ENCODE measurements around the gene OR51B2.

The OR51B2 gene

DNA sequence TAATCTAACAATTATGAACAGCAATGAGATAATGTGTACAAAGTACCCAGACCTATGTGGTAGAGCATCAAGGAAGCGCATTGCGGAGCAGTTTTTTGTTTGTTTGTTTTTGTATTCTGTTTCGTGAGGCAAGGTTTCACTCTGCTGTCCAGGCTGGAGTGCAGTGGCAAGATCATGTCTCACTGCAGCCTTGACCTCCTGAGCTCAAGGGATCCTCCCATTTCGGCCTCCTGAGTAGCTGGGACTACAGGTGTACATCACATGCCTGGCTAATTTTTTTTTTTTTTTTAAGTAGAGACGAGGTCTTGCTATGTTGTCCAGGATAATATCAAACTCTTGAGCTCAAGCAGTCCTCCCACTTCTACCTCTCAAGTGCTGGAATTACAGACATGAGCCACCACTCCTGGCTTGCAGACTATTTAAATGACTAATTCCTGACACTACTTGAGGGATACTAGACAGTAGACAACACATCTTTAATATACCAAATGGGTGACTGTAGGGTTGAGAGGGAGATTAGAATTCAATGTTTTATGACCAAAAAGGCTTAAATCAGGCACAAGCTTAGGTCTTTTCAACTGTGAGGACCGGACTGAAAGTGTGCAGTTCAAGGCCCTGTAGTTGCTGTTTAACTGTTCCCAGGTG lies 35.1 kb downstream of the OR51B2 start:
- Histone ChIP-seq H3K9me3 (ENCODE audit: low read length) (no peaks in the 10 kb centered on the region), H3K36me3 (ENCODE audit: insufficient read depth, low read length) (no peaks in the 10 kb centered on the region), H3K79me2 (ENCODE audit: insufficient read depth, low read length) (no peaks in the 10 kb centered on the region), H4K20me1 (ENCODE audit: insufficient read depth, low read length) (no peaks in the 10 kb centered on the region), H3K27ac (ENCODE audit: low read depth, low read length, poor library complexity, severe bottlenecking) (no peak overlapping the region), H3K9ac (ENCODE audit: low read length) (no peak overlapping the region), H2AFZ (ENCODE audit: low read length) (no peak overlapping the region), H3K4me2 (ENCODE audit: low read length) (no peak overlapping the region), H3K4me3 (ENCODE audit: low read depth, low read length, poor library complexity, severe bottlenecking) (no peak overlapping the region), H3F3A (ENCODE audit: insufficient read depth, low read length) (no peaks in the 10 kb centered on the region), H3K4me1 (ENCODE audit: insufficient read depth, low read length, severe bottlenecking) (no peaks in the 10 kb centered on the region), H3K9me2 (ENCODE audit: low read depth, low read length) (no peaks in the 10 kb centered on the region), H3K27me3 (ENCODE audit: insufficient read depth, low read length) (no peaks in the 10 kb centered on the region)
- TF ChIP-seq EZH2 (IDR thresholded peaks at IDR 0.05; ENCODE audit: borderline replicate concordance, low read length) = no peak
- TF ChIP-seq, protein P1, sequence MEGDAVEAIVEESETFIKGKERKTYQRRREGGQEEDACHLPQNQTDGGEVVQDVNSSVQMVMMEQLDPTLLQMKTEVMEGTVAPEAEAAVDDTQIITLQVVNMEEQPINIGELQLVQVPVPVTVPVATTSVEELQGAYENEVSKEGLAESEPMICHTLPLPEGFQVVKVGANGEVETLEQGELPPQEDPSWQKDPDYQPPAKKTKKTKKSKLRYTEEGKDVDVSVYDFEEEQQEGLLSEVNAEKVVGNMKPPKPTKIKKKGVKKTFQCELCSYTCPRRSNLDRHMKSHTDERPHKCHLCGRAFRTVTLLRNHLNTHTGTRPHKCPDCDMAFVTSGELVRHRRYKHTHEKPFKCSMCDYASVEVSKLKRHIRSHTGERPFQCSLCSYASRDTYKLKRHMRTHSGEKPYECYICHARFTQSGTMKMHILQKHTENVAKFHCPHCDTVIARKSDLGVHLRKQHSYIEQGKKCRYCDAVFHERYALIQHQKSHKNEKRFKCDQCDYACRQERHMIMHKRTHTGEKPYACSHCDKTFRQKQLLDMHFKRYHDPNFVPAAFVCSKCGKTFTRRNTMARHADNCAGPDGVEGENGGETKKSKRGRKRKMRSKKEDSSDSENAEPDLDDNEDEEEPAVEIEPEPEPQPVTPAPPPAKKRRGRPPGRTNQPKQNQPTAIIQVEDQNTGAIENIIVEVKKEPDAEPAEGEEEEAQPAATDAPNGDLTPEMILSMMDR (IDR thresholded peaks at IDR 0.05; ENCODE audit: low read length) = no peak

DNA sequence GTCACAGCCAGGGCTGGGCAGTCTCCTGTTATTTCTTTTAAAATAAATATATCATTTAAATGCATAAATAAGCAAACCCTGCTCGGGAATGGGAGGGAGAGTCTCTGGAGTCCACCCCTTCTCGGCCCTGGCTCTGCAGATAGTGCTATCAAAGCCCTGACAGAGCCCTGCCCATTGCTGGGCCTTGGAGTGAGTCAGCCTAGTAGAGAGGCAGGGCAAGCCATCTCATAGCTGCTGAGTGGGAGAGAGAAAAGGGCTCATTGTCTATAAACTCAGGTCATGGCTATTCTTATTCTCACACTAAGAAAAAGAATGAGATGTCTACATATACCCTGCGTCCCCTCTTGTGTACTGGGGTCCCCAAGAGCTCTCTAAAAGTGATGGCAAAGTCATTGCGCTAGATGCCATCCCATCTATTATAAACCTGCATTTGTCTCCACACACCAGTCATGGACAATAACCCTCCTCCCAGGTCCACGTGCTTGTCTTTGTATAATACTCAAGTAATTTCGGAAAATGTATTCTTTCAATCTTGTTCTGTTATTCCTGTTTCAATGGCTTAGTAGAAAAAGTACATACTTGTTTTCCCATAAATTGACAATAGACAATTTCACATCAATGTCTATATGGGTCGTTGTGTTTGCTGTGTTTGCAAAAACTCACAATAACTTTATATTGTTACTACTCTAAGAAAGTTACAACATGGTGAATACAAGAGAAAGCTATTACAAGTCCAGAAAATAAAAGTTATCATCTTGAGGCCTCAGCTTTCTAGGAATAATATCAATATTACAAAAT lies 35.8 kb downstream of the OR51B2 start:
- Histone ChIP-seq H3K4me2 (ENCODE audit: low read length) (no peak overlapping the region), H3K27ac (ENCODE audit: low read depth, low read length, poor library complexity, severe bottlenecking) (no peak overlapping the region), H3K9me2 (ENCODE audit: low read depth, low read length) (no peaks in the 10 kb centered on the region), H3K4me3 (ENCODE audit: low read depth, low read length, poor library complexity, severe bottlenecking) (no peak overlapping the region), H3F3A (ENCODE audit: insufficient read depth, low read length) (no peaks in the 10 kb centered on the region), H4K20me1 (ENCODE audit: insufficient read depth, low read length) (no peaks in the 10 kb centered on the region), H3K4me1 (ENCODE audit: insufficient read depth, low read length, severe bottlenecking) (no peaks in the 10 kb centered on the region), H3K36me3 (ENCODE audit: insufficient read depth, low read length) (no peaks in the 10 kb centered on the region), H3K27me3 (ENCODE audit: insufficient read depth, low read length) (no peaks in the 10 kb centered on the region), H2AFZ (ENCODE audit: low read length) (no peak overlapping the region), H3K9ac (ENCODE audit: low read length) (no peak overlapping the region), H3K9me3 (ENCODE audit: low read length) (no peaks in the 10 kb centered on the region), H3K79me2 (ENCODE audit: insufficient read depth, low read length) (no peaks in the 10 kb centered on the region)
- TF ChIP-seq, protein P1 (IDR thresholded peaks at IDR 0.05; ENCODE audit: low read length) = no peak
- TF ChIP-seq EZH2 (IDR thresholded peaks at IDR 0.05; ENCODE audit: borderline replicate concordance, low read length) = no peak

DNA sequence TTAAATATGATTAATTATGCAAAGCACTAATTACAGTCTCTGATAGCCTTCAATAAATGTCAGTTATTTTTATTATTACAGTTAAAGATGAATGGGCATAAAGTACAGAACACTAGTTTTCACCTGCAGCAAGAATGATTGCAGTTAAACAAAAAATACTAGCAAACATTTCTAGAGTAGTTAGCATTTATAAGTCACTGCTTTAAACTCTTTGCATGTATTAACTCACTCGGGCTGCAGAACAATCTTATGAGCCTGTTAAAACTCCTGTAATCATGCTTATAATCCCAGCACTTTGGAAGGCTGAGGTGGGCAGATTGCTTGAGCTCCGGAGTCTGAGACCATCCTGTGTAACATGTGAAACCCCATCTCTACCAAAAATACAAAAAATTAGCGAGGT lies 37.2 kb downstream of the OR51B2 start:
- no peaks in the 10 kb centered on the region for H3K4me1 ChIP-seq (ENCODE audit: insufficient read depth, low read length, severe bottlenecking)
- TF ChIP-seq, protein P1 (IDR thresholded peaks at IDR 0.05; ENCODE audit: low read length) = no peak
- TF ChIP-seq EZH2 (IDR thresholded peaks at IDR 0.05; ENCODE audit: borderline replicate concordance, low read length) = no peak

More for the DNA sequence above, 37.2 kb downstream of the OR51B2 start:
- no peaks in the 10 kb centered on the region for H3K79me2 ChIP-seq (ENCODE audit: insufficient read depth, low read length)
- H3K4me3 ChIP-seq (ENCODE audit: low read depth, low read length, poor library complexity, severe bottlenecking) = no peak overlapping the region
- H3K27me3 ChIP-seq (ENCODE audit: insufficient read depth, low read length) = no peaks in the 10 kb centered on the region
- no peak overlapping the region for H3K9ac ChIP-seq (ENCODE audit: low read length)
- H3K9me2 ChIP-seq (ENCODE audit: low read depth, low read length) = no peaks in the 10 kb centered on the region
- H3K27ac ChIP-seq (ENCODE audit: low read depth, low read length, poor library complexity, severe bottlenecking) = no peak overlapping the region
- no peaks in the 10 kb centered on the region for H3K36me3 ChIP-seq (ENCODE audit: insufficient read depth, low read length)
- no peaks in the 10 kb centered on the region for H3F3A ChIP-seq (ENCODE audit: insufficient read depth, low read length)
- H2AFZ ChIP-seq (ENCODE audit: low read length) = no peak overlapping the region
- H3K9me3 ChIP-seq (ENCODE audit: low read length) = no peaks in the 10 kb centered on the region
- no peaks in the 10 kb centered on the region for H4K20me1 ChIP-seq (ENCODE audit: insufficient read depth, low read length)
- no peak overlapping the region for H3K4me2 ChIP-seq (ENCODE audit: low read length)

Data from OCI-LY1 (cell line).